ENCODE measurements around the gene KHK.

The KHK gene

DNA sequence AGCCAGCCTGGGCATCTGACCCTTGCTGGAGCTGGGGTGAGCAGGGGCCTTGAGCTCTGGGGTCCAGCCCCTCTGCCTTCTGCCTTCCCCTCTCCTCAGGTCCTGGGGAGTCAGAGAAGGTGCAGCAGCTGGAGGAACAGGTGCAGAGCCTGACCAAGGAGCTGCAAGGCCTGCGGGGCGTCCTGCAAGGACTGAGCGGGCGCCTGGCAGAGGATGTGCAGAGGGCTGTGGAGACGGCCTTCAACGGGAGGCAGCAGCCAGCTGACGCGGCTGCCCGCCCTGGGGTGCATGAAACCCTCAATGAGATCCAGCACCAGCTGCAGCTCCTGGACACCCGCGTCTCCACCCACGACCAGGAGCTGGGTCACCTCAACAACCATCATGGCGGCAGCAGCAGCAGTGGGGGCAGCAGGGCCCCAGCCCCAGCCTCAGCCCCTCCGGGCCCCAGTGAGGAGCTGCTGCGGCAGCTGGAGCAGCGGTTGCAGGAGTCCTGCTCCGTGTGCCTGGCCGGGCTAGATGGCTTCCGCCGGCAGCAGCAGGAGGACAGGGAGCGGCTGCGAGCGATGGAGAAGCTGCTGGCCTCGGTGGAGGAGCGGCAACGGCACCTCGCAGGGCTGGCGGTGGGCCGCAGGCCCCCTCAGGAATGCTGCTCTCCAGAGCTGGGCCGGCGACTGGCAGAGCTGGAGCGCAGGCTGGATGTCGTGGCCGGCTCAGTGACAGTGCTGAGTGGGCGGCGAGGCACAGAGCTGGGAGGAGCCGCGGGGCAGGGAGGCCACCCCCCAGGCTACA lies 4.4 kb upstream of the KHK start:
- DNase-seq (ENCODE audit: low read depth in 2 of 2): no peak

DNA sequence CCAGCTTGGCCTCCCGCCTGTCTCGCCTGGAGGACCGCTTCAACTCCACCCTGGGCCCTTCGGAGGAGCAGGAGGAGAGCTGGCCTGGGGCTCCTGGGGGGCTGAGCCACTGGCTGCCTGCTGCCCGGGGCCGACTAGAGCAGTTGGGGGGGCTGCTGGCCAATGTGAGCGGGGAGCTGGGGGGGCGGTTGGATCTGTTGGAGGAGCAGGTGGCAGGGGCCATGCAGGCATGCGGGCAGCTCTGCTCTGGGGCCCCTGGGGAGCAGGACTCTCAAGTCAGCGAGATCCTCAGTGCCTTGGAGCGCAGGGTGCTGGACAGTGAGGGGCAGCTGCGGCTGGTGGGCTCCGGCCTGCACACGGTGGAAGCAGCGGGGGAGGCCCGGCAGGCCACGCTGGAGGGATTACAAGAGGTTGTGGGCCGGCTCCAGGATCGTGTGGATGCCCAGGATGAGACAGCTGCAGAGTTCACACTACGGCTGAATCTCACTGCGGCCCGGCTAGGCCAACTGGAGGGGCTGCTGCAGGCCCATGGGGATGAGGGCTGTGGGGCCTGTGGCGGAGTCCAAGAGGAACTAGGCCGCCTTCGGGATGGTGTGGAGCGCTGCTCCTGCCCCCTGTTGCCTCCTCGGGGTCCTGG lies 3.7 kb upstream of the KHK start:
- DNase-seq (ENCODE audit: low read depth in 2 of 2): no peak

DNA sequence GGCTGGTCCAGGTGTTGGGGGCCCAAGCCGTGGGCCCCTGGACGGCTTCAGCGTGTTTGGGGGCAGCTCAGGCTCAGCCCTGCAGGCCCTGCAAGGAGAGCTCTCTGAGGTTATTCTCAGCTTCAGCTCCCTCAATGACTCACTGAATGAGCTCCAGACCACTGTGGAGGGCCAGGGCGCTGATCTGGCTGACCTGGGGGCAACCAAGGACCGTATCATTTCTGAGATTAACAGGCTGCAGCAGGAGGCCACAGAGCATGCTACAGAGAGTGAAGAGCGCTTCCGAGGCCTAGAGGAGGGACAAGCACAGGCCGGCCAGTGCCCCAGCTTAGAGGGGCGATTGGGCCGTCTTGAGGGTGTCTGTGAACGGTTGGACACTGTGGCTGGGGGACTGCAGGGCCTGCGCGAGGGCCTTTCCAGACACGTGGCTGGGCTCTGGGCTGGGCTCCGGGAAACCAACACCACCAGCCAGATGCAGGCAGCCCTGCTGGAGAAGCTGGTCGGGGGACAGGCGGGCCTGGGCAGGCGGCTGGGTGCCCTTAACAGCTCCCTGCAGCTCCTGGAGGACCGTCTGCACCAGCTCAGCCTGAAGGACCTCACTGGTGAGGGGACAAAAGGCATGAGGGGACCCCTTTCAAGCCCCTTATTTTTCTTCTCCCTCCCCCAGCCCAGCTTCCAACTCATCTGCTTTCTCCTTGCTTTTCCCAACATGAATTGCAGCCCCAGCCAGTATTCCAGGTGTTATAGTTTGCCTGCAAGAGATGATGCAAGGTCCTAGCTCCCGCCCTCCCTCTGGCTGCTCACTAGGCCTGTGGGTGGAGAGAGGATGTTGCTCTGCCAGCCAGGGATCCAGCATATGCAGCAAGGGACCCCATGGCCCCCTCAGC lies 2.9 kb upstream of the KHK start:
- DNase-seq (ENCODE audit: low read depth in 2 of 2): no peak

DNA sequence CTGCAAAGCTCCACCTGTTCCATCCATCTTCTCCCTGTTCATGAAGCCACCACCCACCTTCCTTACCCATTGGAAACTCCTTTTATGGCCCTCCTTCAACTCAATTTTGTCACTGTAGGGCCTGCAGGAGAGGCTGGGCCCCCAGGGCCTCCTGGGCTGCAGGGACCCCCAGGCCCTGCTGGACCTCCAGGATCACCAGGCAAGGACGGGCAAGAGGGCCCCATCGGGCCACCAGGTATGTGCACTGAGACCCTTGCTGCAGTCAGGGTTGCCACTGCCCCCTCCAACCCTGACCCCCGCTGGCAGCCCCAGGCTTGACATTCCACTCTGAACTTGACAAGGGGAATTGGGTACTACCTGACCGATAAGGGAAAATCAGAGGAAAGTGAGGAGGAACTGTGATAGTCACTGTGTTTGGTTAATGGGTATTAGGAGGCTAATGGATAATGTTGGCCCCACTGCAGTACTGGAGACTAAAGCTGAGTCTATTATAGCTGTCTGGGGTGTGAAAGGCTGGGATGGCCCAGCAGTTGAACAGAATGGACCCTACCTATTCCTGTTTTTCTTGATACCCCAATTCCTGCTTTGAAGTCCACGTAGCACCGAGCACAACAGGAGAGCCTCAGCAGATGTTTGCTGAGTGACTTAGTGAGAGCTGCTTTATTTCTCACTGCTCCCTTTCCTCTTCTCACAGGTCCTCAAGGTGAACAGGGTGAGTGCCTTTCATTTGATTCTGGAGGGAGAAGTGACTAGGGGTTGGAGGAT lies 2.1 kb upstream of the KHK start:
- no peak for DNase-seq (ENCODE audit: low read depth in 2 of 2)

DNA sequence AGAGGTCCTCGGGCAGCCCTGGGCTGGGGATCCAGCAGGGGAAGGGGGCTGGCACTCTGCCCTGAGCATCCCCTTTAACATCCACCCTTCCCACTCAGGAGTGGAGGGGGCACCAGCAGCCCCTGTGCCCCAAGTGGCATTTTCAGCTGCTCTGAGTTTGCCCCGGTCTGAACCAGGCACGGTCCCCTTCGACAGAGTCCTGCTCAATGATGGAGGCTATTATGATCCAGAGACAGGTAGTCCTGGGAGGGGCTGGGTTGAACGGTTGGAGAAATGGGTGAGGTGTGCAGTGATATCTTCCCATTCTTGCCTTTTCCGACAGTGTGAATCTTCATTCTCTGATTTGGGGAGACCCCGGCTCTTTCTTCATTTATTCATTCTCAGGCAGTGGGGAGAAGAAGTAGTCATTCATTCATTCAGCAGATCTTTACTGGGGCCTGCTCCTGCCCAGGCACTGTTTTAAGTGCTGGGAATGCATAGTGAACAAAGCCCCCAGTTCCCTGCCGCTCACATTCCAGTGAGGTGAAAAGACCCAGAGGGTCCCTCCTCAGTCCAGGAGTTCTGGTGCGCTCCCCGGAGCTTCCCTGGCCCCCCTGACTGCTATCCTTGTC lies 1.4 kb upstream of the KHK start:
- DNase-seq (ENCODE audit: low read depth in 2 of 2): no peak

DNA sequence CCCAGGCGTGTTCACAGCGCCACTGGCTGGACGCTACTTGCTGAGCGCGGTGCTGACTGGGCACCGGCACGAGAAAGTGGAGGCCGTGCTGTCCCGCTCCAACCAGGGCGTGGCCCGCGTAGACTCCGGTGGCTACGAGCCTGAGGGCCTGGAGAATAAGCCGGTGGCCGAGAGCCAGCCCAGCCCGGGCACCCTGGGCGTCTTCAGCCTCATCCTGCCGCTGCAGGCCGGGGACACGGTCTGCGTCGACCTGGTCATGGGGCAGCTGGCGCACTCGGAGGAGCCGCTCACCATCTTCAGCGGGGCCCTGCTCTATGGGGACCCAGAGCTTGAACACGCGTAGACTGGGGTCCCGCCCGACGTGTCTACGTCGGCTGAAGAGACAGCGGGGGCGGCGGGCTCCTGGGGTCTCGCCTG lies 891 bp upstream of the KHK start:
- peak in 1 of 2 experiments; percentile 32 for DNase-seq (ENCODE audit: low read depth in 2 of 2)

DNA sequence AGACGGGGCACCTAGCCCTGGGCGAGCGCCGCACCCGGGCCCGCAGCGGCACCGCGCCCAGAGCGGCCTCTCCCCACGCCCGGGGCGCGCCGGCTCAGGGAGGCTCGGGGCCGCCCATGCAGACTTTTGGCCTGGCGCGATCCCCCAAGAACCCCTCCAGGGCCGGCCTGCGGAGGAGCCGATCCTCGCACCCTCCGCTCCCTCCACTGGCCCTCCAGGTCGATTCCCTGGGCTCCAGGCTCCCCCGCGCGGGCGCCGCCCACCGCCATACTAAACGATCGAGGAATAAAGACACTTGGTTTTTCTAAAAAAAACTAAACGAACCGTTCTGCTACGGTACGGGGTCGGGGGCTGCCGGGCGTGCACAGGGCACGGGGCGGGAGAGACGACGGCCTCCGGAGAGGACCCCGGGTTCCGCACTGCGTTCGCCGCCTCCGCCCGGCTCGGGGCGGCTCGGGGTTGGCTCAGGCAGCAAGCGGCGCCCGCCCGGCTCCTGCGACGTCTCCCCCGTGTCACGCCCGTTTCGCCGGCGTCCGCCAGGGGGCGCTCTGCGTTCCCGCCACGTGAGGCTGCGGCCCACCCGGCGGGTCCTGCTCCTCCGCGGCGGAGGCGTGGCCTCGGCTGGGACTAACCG lies 365 bp upstream of the KHK start:
- DNase-seq (ENCODE audit: low read depth in 2 of 2): peak; percentile 95 to 97

DNA sequence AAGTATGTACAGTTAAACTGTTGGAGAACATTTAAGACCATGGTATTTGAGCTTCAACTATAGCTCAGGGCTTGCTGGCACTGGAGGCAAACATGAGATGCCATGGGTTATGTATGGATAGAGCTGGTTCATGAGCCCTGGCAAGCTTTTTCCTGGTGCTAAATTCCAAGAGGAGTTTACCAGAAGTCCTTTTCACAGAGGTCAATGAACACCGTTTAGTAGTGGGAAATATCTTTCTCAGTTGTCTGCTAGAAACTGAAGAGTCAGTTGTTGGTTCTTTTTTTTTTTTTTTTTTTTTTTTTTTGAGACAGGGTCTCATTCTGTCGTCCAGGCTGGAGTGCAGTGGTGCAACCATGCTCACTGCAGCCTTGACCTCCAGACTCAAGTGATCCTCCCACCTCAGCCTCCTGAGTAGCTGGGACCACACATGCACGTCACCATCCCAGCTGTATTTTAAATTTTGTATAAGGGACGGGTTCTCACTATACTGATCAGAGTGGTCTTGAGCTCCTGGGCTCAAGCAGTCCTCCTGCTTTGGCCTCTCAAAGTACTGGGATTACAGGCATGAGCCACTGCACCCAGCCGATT lies 1.3 kb downstream of the KHK start:
- DNase-seq (ENCODE audit: low read depth in 2 of 2): no peak

DNA sequence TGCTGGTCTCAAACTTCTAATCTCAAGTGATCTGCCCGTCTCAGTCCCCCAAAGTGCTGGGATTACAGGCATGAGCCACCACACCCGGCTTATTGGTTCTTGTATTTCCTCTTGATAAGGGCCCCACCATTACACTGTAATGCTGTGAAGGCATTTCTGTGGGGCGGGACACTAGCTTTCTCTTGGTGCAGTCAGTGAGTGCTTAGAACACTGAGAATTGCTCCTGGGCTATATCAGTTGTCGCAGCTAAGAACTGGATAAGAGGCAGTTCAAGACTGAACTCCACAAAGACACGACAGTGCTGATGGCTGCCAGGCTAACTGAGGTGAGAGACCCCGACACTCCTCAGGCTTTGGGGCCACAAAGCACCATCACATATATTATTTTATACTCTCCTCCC lies 2.1 kb downstream of the KHK start:
- DNase-seq (ENCODE audit: low read depth in 2 of 2): no peak

DNA sequence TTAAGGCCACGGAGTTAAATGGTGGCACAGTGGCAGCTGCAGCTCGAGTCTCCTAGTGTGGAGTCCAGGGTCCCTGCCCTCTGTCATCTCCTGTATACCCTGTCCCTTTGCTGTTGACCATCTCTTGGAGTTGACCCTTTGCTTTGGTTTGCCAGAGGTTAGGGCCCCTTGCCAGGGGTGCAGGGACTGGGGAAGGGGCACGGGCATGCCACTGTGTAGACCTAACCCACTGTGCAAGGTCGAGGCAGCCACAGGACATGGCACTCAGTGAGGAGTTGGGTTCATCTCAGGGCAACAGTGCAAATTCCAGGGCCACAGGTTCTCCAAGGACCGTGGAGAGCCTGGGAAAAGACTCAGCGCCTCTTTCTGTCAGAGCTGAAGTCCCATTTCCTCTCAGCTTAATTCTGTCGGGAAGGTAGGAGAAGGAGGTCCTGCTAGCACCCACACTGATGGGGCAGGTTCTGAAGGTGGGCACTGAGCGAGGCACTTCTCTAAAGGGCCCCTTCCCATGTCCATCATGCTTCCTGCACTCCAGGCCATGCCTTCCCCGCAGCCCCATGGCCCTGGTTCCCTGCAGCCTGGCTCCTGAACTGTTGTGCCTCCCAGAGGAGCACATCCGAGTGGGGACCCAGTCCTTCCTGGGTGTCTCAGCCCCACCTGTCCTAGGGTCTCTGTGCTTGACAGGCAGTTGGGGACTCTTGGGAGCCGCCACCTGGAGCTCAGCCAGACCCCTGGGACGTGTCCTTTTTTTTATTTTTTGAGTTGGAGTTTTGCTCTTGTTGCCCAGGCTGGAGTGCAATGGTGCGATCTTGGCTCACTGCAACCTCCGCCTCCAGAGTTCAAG lies 2.8 kb downstream of the KHK start:
- DNase-seq (ENCODE audit: low read depth in 2 of 2): no peak

DNA sequence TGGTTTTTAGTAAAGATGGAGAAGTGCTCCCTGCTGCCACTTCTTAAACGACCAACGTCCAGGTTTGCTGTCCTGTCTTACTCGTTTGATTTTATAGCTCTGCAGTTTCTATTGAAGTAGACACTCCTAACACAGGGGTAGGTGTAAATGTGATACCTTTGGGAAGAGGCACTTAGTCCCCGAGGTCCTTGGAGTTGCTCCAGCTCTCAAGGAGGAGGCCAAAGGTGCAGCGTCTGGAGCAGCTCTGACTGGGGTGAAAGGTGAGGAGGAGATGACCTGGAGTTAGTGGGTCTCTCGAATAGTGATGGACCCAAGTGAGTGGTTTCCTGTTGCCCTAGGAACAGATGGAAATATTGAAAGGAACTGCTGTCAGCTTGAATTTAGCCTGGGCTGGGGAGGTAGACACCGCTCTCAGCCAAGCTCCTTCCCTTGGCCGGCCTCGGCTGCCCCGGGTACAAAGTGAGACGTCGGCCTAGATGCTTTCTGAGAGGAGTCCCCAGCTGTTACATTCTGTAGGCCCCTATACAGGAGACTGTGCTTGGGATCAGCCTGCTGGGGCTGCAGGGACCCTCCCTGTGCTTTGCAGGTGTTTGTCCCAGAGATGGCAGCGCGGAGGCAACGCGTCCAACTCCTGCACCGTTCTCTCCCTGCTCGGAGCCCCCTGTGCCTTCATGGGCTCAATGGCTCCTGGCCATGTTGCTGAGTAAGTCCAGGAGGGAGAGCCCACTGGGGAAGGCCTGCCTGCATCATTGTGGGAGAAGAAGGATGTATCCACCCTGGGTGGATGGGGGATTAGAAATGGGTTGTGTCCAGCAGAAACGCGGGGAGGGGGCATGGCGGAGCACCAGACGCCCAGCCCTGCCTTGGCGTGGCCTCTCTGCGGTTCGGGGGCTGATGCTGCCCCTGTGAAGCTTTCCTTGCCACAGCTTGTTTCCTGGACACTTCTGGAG lies 5.4 kb downstream of the KHK start:
- DNase-seq (ENCODE audit: low read depth in 2 of 2): no peak

DNA sequence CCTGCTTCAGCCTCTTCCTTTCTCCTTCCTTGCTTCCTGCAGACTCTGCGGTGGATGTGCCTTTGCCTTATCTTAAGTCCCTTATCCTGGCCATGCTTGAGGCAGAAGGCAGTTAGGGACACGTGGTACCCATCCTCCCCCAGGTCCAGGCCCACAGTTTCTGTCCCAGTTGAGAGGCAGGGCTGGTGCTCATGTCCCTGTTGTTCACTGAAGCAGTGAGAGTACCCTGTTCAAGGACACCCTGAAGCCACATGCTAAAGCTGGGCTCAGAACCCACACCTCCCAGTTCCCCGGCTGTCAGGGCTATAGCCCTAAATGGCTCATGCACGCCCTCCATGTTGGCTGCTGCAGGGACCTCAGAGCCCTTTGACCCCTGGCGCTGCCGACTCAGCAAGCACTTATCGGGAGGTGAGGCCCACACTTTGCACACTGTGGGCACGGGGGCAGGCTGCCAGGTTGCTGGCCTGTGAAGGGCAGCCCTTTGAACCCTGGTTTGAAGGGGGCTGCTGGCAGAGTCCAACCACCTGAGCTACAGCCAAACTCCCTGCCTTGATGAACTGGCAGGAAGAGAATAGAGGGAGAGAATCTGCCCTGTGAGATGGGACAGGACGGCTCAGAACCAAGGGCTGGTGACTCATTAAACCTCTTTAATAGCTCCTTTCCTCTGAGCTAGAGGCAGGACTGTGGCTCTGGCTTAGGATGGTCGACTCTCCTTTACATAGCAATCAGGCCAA lies 6.3 kb downstream of the KHK start:
- DNase-seq (ENCODE audit: low read depth in 2 of 2): no peak

DNA sequence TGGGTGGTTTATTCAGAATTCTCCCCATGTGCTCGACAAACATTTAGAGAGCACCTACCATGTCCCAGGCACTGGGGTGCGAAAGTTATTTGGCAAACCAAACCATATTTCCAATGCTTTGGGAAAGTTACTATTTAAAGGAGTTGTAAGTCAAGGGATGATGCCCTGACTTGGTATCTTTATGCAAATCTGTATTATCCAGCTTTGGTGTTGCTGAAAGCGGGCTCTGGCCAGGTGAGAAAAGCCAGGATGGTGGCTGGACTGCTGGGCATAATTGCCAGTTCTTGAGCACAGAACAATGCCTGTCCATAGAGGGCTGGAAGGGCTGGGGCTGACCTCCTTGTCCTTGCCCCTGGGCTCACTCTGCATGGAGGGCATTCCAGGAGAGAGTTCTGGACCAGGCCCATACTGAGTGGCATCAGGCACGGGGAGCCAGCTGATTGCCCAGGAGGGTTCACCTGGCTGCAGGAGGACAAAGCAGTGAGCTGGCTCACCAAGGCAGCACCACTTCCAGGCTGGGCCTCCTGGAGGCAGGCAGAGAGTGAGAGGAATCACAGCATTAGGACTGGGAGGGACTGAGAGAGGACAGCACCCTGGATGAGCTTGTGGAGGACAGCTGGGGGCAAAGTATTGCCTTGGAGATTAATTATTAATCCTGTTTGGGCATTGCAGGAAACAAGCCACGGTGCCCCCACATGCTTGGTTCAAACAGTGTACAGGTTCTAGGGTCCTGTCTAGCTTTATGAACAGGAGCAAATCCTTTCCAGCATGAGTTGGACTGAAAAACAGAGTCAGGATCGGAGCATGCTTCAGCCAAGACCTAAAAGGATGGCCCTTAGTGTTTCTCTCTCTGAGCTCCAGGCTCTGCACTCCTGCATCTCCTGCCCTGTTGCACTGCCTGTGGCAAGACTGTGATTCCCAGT lies 7.1 kb downstream of the KHK start:
- DNase-seq (ENCODE audit: low read depth in 2 of 2): no peak

DNA sequence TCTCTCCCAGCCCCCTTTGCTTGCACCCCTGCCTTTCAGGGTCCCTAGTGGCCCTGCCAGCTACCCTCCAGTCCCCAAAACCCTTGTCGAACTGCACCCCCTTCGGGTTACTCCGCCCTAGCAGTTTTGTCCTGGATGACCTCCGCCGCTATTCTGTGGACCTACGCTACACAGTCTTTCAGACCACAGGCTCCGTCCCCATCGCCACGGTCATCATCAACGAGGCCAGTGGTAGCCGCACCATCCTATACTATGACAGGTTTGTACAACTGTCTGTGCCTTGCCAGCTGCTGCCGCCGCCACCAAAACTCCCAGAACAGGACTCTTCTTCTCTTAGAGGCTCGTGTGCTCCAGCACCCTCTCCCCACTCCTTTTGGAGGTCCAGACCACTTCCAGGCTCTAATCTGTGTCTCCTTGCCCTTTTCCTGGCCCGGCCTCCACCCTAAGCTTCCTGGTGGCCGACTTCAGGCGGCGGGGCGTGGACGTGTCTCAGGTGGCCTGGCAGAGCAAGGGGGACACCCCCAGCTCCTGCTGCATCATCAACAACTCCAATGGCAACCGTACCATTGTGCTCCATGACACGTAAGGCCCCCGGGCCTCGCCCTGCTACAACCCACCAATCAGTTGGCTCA lies 7.9 kb downstream of the KHK start:
- no peak for DNase-seq (ENCODE audit: low read depth in 2 of 2)

DNA sequence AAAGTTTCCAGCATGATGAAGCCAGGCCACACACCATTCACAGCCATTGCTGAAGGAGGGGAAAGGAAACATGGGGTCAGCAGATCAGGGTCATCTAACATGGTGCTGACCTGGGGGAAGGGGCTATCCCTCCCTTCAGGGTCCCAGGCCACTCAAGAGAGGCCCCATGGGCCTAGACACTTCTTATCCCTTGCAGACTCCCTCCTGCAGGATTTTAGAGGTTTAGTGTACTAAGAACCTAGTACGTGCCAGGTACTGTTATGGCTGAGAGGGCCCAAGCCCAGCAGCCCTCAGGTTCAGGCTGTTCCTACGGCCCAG lies 8.8 kb downstream of the KHK start:
- no peak for DNase-seq (ENCODE audit: low read depth in 2 of 2)

Measured in stimulated activated CD4-positive, alpha-beta T cell treated with anti-CD3 and anti-CD28 coated beads, Interleukin-12 subunit alpha, Interleukin-12 subunit beta, amount 100 ng/mL, for 24 hours (primary cell).